Thyroid gland (tissue), 4 donors: ENCODE results near the gene AMOTL2. TPM values are rescaled to one million over a fixed set of nuclear protein-coding genes. Genes with fewer than 3 reads are reported as not detected.

Source experiments
- DNase-seq, 2 donors: peaks; one replicate each; pipeline ENCODE4 v3.0.0-alpha.2; 2019
- H3K27ac ChIP-seq, 3 donors: fragments of 200-600 bp; sonication (generic); 1 replicate in 2 of 3; 2 replicates in 1 of 3; pipeline ENCODE4 v1.5.1; 2016 to 2019; ENCODE audit warnings: mild to moderate bottlenecking in 1 of 3, moderate library complexity in 1 of 3
- H3K27me3 ChIP-seq: fragments of 200-600 bp; sonication (generic); one replicate; pipeline ENCODE4 v1.5.1; 2019
- H3K36me3 ChIP-seq, 2 donors: fragments of 200-600 bp; sonication (generic); one replicate each; pipeline ENCODE4 v1.5.1; 2016 to 2019
- H3K4me1 ChIP-seq, 2 donors: fragments of 200-600 bp; sonication (generic); one replicate each; pipeline ENCODE4 v1.5.1; 2017 to 2019
- H3K4me3 ChIP-seq, 3 donors: fragments of 200-600 bp; sonication (generic); replicated peaks in 1 of 3; 1 replicate in 2 of 3; 2 replicates in 1 of 3; pipeline ENCODE4 v1.5.1; 2016; ENCODE audit warnings: mild to moderate bottlenecking in 1 of 3
- H3K9me3 ChIP-seq: fragments of 200-600 bp; sonication (generic); one replicate; pipeline ENCODE4 v1.5.1; 2017
- CTCF ChIP-seq, 6 experiments: fragments of 200-600 bp in 3 of 6; fragments of 450-650 bp in 3 of 6; sonication (generic) in 3 of 6; IDR thresholded peaks; one replicate each; pipeline ENCODE4 v1.5.1; 2016 to 2019; ENCODE audit warnings: antibody characterized with exemption in 6 of 6, mild to moderate bottlenecking in 2 of 6, inconsistent platforms in 1 of 6, moderate library complexity in 1 of 6
- POLR2A ChIP-seq, 2 donors: fragments of 450-650 bp; IDR thresholded peaks; one replicate each; pipeline ENCODE4 v1.6.1; 2017; ENCODE audit warnings: antibody characterized with exemption in 2 of 2, mild to moderate bottlenecking in 2 of 2, moderate library complexity in 1 of 2
- WGBS, 2 donors: methylation state at CpG; one replicate each; pipeline ENCODE4 v1.1.5; 2017; 5-methylcytosine and 5-hydroxymethylcytosine counted together
- intact Hi-C: fragments of 100-400 bp; cut with DNase I; formaldehyde crosslinking; loops from one replicate; pipeline ENCODE4 v1.15.1; 2023
- total RNA-seq, 4 donors: library from RNA; depleted of rRNA; stranded (reverse); fragments of >200 nt; gene quantifications; one replicate each; pipeline ENCODE4 v1.2.3, GENCODE V29; 2016

The AMOTL2 gene
- total RNA-seq, 4 donors from 2014 or later: 76.0 to 149 (median 117) TPM

- no peaks in the 10 kb centered on the region for H3K27me3 ChIP-seq
- 85 to 97% methylated on average over 4 to 5 of the region's 5 CpGs for WGBS, 2 donors
- intact Hi-C loops: loop anchor here (5.0 kb wide), 2 partner anchors 65 to 100 kb away; no protein-coding TSS in a partner anchor
- TF ChIP-seq POLR2A (IDR thresholded peaks at IDR 0.05) (no peak), CTCF (IDR thresholded peaks at IDR 0.05) (no peak)
- DNase-seq: peak in 1 of 2 donors; percentile 1
- H3K4me1 ChIP-seq: peaks cover 29 to 37% of the 10 kb centered on the region in 2 donors
- H3K9me3 ChIP-seq: no peaks in the 10 kb centered on the region
- H3K27ac ChIP-seq: no peak overlapping the region
- no peak overlapping the region for H3K4me3 ChIP-seq
- no peaks in the 10 kb centered on the region for H3K36me3 ChIP-seq
These were observed 2.7 kb upstream of the AMOTL2 start for GRCh38 chr3:134376786-134377426.

- H3K36me3 ChIP-seq: peaks cover 0 to 1% of the 10 kb centered on the region in 2 donors
- TF ChIP-seq CTCF (IDR thresholded peaks at IDR 0.05) (no peak), POLR2A (IDR thresholded peaks at IDR 0.05) (no peak)
- H3K4me3 ChIP-seq: no peak overlapping the region
- H3K4me1 ChIP-seq: peaks cover 29 to 37% of the 10 kb centered on the region in 2 donors
- intact Hi-C loops: loop anchor here (5.0 kb wide), 2 partner anchors 64 to 101 kb away; no protein-coding TSS in a partner anchor
- H3K9me3 ChIP-seq: no peaks in the 10 kb centered on the region
- H3K27ac ChIP-seq: no peak overlapping the region
- 98 to 100% methylated on average over 4 of the region's 4 CpGs for WGBS, 2 donors
- peak in 1 of 2 donors; percentile 2 for DNase-seq
- H3K27me3 ChIP-seq: no peaks in the 10 kb centered on the region
These were observed 2.1 kb upstream of the AMOTL2 start for GRCh38 chr3:134376385-134376765.

DNA sequence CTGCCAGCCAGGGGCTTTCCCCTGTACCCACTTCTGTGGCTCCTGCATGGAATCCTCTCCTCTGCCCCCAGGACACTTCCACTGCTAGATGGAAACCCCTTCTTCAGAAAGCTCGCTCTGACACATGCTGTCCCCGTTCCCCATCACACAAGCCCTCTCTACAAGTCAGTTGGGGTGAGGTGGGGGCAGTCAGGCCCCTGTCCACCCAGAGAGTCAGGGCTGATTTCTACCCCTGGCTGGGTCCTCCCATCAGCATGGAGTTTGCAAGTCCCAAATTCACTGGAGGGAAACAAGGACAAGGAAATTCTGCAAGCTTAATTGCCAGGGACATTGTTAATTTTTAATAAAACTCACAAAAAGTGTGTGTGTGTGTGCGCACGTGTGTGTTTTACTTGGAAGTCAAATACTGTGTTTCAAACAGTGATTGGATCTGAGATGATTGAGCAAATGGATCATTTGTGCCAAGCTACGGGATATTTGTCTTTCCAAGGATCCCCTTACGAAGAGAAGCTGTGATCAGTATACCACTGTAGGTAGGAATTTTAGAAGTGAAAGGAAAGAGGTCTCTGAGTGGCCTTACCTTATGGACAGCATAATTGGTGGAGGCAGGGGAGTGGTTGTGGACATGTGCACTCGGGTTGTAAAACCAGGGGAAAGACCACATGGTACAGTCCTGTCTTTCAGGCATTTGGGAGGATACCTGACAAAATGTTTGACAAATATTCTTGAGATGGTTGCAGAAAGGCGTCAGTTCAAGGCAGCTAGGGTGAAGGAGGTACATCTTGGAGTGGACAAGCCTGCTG, 1.5 kb upstream of the AMOTL2 start:
- Histone ChIP-seq H3K4me3 (no peak overlapping the region), H3K27ac (peak overlapping the region in 2 of 3 donors; percentile 100)
- WGBS, 2 donors: 80 to 97% methylated on average over 8 of the region's 8 CpGs

GRCh38 chr3:134374791-134375581, 739 bp upstream of the AMOTL2 start:
- Histone ChIP-seq H3K4me3 (peak overlapping the region in 1 of 3 donors; percentile 86), H3K27ac (peak overlapping the region; percentile 100), H3K36me3 (peaks cover 13 to 15% of the 10 kb centered on the region in 2 donors), H3K4me1 (peaks cover 37 to 47% of the 10 kb centered on the region in 2 donors), H3K27me3 (no peaks in the 10 kb centered on the region), H3K9me3 (no peaks in the 10 kb centered on the region)
- intact Hi-C loops: loop anchor here (5.0 kb wide), 2 partner anchors 63 to 102 kb away; no protein-coding TSS in a partner anchor
- 10 to 15% methylated on average over 24 to 28 of the region's 30 CpGs for WGBS, 2 donors
- peak; percentile 83 for DNase-seq
- no peak for TF ChIP-seq POLR2A (IDR thresholded peaks at IDR 0.05)
- TF ChIP-seq CTCF (IDR thresholded peaks at IDR 0.05): peak in 3 of 6 experiments; percentile 3 to 22 (median 5)

More for the DNA sequence above, 1.5 kb upstream of the AMOTL2 start:
- peak in 1 of 2 donors; percentile 0 for DNase-seq
- no peaks in the 10 kb centered on the region for H3K9me3 ChIP-seq
- peaks cover 29 to 39% of the 10 kb centered on the region in 2 donors for H3K4me1 ChIP-seq
- H3K27me3 ChIP-seq: no peaks in the 10 kb centered on the region
- intact Hi-C loops: loop anchor here (5.0 kb wide), 2 partner anchors 63 to 102 kb away; no protein-coding TSS in a partner anchor
- H3K36me3 ChIP-seq: peaks cover 6 to 7% of the 10 kb centered on the region in 2 donors
- TF ChIP-seq POLR2A (IDR thresholded peaks at IDR 0.05): no peak
- no peak for TF ChIP-seq CTCF (IDR thresholded peaks at IDR 0.05)
